ENCODE results near the gene TRAM2. TPM values are rescaled to one million over a fixed set of nuclear protein-coding genes. Genes with fewer than 3 reads are reported as not detected.

The TRAM2 gene
- total and polyA plus RNA-seq, 2 of the 13 experiments (the other 11 are each of a cell fraction or from before 2014, with no cell fraction given): 49.1 to 72.5 TPM

GRCh38 chr6:52590152-52590891 is 13.5 kb upstream of the TRAM2 start (continued):
- TF ChIP-seq HHEX (CRISPR knock-in tag; IDR thresholded peaks at IDR 0.05) (no peak), MTF2 (CRISPR knock-in tag; IDR thresholded peaks at IDR 0.05; ENCODE audit: borderline replicate concordance) (no peak), ELF3 (CRISPR knock-in tag; IDR thresholded peaks at IDR 0.05) (peak; percentile 51; the same call in 1 of the 2 replicates), RFX5 (IDR thresholded peaks at IDR 0.05; ENCODE audit: low read depth, low read length) (peak; percentile 59; the same call in 1 of the 2 replicates), NR2F2 (IDR thresholded peaks at IDR 0.05; ENCODE audit: borderline replicate concordance, low read depth) (0 out of 2 replicates have a peak, but pooled peaks have one; percentile 23), CBX1 (IDR thresholded peaks at IDR 0.05; ENCODE audit: low read depth) (no peak), ZNF841 (CRISPR knock-in tag; IDR thresholded peaks at IDR 0.05; ENCODE audit: borderline replicate concordance) (no peak), RXRB (CRISPR knock-in tag; IDR thresholded peaks at IDR 0.05; ENCODE audit: borderline replicate concordance) (peak; percentile 81; the same call in 1 of the 2 replicates), NFKB2 (CRISPR knock-in tag; IDR thresholded peaks at IDR 0.05; ENCODE audit: borderline replicate concordance) (no peak), HNF4G (IDR thresholded peaks at IDR 0.05; ENCODE audit: borderline replicate concordance, low read depth, low read length) (peak; percentile 47; the same call in 1 of the 2 replicates), HNF4G (CRISPR knock-in tag; IDR thresholded peaks at IDR 0.05; ENCODE audit: borderline replicate concordance, low read depth) (no peak), ZNF788 (CRISPR knock-in tag; IDR thresholded peaks at IDR 0.05; ENCODE audit: borderline replicate concordance) (0 out of 2 replicates have a peak, but pooled peaks have one; percentile 18), ZZZ3 (CRISPR knock-in tag; IDR thresholded peaks at IDR 0.05; ENCODE audit: borderline replicate concordance) (no peak), TFAP4 (IDR thresholded peaks at IDR 0.05; ENCODE audit: borderline replicate concordance, low read depth) (peak; percentile 40; the same call in 1 of the 2 replicates), CEBPB (IDR thresholded peaks at IDR 0.05; ENCODE audit: borderline replicate concordance, low read depth, low read length) (peak; percentile 52; the same call in 1 of the 2 replicates)
- TF ChIP-seq, protein P1, sequence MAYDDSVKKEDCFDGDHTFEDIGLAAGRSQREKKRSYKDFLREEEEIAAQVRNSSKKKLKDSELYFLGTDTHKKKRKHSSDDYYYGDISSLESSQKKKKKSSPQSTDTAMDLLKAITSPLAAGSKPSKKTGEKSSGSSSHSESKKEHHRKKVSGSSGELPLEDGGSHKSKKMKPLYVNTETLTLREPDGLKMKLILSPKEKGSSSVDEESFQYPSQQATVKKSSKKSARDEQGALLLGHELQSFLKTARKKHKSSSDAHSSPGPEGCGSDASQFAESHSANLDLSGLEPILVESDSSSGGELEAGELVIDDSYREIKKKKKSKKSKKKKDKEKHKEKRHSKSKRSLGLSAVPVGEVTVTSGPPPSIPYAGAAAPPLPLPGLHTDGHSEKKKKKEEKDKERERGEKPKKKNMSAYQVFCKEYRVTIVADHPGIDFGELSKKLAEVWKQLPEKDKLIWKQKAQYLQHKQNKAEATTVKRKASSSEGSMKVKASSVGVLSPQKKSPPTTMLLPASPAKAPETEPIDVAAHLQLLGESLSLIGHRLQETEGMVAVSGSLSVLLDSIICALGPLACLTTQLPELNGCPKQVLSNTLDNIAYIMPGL (CRISPR knock-in tag; IDR thresholded peaks at IDR 0.05; ENCODE audit: borderline replicate concordance in 1 of 2, low read depth in 1 of 2): peak in 1 of 2 experiments; percentile 68; a peak in 2 of 4 replicates
- TF ChIP-seq, protein P2, sequence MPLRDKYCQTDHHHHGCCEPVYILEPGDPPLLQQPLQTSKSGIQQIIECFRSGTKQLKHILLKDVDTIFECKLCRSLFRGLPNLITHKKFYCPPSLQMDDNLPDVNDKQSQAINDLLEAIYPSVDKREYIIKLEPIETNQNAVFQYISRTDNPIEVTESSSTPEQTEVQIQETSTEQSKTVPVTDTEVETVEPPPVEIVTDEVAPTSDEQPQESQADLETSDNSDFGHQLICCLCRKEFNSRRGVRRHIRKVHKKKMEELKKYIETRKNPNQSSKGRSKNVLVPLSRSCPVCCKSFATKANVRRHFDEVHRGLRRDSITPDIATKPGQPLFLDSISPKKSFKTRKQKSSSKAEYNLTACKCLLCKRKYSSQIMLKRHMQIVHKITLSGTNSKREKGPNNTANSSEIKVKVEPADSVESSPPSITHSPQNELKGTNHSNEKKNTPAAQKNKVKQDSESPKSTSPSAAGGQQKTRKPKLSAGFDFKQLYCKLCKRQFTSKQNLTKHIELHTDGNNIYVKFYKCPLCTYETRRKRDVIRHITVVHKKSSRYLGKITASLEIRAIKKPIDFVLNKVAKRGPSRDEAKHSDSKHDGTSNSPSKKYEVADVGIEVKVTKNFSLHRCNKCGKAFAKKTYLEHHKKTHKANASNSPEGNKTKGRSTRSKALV (CRISPR knock-in tag; IDR thresholded peaks at IDR 0.05): peak; percentile 21; the same call in 1 of the 2 replicates
- TF ChIP-seq, protein P3, sequence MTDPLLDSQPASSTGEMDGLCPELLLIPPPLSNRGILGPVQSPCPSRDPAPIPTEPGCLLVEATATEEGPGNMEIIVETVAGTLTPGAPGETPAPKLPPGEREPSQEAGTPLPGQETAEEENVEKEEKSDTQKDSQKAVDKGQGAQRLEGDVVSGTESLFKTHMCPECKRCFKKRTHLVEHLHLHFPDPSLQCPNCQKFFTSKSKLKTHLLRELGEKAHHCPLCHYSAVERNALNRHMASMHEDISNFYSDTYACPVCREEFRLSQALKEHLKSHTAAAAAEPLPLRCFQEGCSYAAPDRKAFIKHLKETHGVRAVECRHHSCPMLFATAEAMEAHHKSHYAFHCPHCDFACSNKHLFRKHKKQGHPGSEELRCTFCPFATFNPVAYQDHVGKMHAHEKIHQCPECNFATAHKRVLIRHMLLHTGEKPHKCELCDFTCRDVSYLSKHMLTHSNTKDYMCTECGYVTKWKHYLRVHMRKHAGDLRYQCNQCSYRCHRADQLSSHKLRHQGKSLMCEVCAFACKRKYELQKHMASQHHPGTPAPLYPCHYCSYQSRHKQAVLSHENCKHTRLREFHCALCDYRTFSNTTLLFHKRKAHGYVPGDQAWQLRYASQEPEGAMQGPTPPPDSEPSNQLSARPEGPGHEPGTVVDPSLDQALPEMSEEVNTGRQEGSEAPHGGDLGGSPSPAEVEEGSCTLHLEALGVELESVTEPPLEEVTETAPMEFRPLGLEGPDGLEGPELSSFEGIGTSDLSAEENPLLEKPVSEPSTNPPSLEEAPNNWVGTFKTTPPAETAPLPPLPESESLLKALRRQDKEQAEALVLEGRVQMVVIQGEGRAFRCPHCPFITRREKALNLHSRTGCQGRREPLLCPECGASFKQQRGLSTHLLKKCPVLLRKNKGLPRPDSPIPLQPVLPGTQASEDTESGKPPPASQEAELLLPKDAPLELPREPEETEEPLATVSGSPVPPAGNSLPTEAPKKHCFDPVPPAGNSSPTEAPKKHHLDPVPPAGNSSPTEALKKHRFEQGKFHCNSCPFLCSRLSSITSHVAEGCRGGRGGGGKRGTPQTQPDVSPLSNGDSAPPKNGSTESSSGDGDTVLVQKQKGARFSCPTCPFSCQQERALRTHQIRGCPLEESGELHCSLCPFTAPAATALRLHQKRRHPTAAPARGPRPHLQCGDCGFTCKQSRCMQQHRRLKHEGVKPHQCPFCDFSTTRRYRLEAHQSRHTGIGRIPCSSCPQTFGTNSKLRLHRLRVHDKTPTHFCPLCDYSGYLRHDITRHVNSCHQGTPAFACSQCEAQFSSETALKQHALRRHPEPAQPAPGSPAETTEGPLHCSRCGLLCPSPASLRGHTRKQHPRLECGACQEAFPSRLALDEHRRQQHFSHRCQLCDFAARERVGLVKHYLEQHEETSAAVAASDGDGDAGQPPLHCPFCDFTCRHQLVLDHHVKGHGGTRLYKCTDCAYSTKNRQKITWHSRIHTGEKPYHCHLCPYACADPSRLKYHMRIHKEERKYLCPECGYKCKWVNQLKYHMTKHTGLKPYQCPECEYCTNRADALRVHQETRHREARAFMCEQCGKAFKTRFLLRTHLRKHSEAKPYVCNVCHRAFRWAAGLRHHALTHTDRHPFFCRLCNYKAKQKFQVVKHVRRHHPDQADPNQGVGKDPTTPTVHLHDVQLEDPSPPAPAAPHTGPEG (CRISPR knock-in tag; IDR thresholded peaks at IDR 0.05): 0 out of 2 replicates have a peak, but pooled peaks have one; percentile 32

Measured in HepG2 (cell line).